Fibroblast of lung (primary cell): Measurements from ENCODE around the gene CD8B2.

Experiments
- CTCF ChIP-seq, 2 donors: IDR thresholded peaks in 1 of 2; conservative IDR thresholded peaks in 1 of 2; 1 replicate in 1 of 2; 2 replicates in 1 of 2; pipeline ENCODE4 v1.5.1; 2011 to 2012; ENCODE audit warnings: low read length in 2 of 2, control low read depth in 1 of 2, inconsistent platforms in 1 of 2, low read depth in 1 of 2, mild to moderate bottlenecking in 1 of 2
- EZH2 ChIP-seq: IDR thresholded peaks from 2 replicates; pipeline ENCODE4 v1.5.1; 2012; ENCODE audit warnings: low read length, control low read depth, mild to moderate bottlenecking; ENCODE audit errors: missing control alignments

DNA sequence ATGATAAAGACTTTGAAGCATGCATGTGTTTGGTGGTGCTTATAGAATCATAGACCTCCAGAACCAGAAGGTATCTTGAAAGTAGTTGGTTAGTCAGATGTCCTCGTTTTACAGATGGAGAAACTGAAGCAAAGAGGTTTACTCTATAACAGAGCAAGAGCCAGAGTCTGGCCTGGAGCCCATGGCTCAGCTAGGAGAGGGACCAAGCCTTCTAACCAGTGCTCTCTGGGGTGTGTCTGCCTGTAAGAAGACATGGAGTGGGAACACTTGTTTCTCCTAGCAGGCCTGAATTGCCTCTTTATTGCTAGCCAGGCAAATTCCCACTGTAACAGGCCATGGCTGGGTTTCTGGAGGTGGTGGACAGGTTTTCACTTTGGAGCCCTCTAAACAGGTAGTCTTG, 67.9 kb downstream of the CD8B2 start:
- no peak for TF ChIP-seq CTCF (conservative IDR thresholded peaks at IDR 0.05 in 1 of 2, IDR thresholded peaks at IDR 0.05 in 1 of 2; ENCODE audit: low read depth in 1 of 2, low read length in 2 of 2)
- TF ChIP-seq EZH2 = no peak
